Osteocyte (in vitro differentiated cells): Measurements from ENCODE around the gene HDAC3. TPM values are rescaled to one million over a fixed set of nuclear protein-coding genes. Genes with fewer than 3 reads are reported as not detected.
A peak's percentile ranks its signal among the peaks of the same experiment; 100 is the strongest.

Experiments
- DNase-seq: peaks from one replicate; pipeline ENCODE4 v3.0.0; 2021; ENCODE audit warnings: mixed read lengths; ENCODE audit not compliant: unreplicated experiment; ENCODE audit errors: extremely low spot score
- H3K27ac Mint-ChIP-seq: one replicate; pipeline ENCODE4 v1.8.0; 2021; ENCODE audit warnings: mild to moderate bottlenecking, mixed read lengths; ENCODE audit not compliant: unreplicated experiment
- H3K27me3 Mint-ChIP-seq: one replicate; pipeline ENCODE4 v1.8.0; 2021; ENCODE audit warnings: mixed read lengths; ENCODE audit not compliant: unreplicated experiment
- H3K36me3 Mint-ChIP-seq: one replicate; pipeline ENCODE4 v1.8.0; 2021; ENCODE audit warnings: mixed read lengths; ENCODE audit not compliant: unreplicated experiment
- H3K4me1 Mint-ChIP-seq: one replicate; pipeline ENCODE4 v1.8.0; 2021; ENCODE audit warnings: mixed read lengths; ENCODE audit not compliant: unreplicated experiment
- H3K4me3 Mint-ChIP-seq: one replicate; pipeline ENCODE4 v1.8.0; 2021; ENCODE audit warnings: mild to moderate bottlenecking, moderate library complexity, mixed read lengths; ENCODE audit not compliant: unreplicated experiment
- H3K9me3 Mint-ChIP-seq: one replicate; pipeline ENCODE4 v1.8.0; 2021; ENCODE audit warnings: mixed read lengths; ENCODE audit not compliant: unreplicated experiment
- total RNA-seq: library from RNA; stranded (reverse); gene quantifications from 2 replicates; pipeline ENCODE4 v1.2.1, GENCODE V29; 2021
- TF ChIP-seq, protein P1 (sequence below): fragments of 200-600 bp; sonication (generic); IDR thresholded peaks from 2 replicates; pipeline ENCODE4 v1.5.0; 2021; ENCODE audit warnings: antibody characterized with exemption, mild to moderate bottlenecking, moderate library complexity

Gene HDAC3
- total RNA-seq, 1 donor from 2014 or later, result 67.9 TPM

DNA sequence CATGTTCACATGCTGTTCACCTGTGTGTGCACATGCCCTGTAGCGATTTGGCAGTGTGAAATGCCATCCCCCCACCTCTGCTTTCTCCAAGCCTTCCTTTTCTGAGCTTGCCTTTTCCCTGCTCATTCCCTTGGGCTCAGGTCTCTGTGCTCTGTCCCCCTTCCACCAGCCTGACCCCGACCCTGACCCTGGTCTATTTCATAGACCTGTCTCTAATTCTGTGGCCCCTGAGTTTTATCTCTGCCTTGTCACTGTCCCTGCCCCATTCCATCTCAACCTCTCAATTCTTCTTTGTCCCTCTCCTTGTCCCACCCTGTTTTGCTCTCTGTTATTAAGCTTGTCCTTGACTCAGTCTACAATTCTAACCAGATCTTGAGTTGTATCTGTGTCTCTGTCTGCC lies 44.6 kb upstream of the HDAC3 start:
- H3K27me3 Mint-ChIP-seq, result no peaks in the 10 kb centered on the region
- DNase-seq, result no peak

GRCh38 chr5:141680751-141681201 lies 44.1 kb upstream of the HDAC3 start:
- Mint-ChIP-seq H3K27ac (no peak overlapping the region), H3K4me3 (no peak overlapping the region), H3K4me1 (peaks cover 7% of the 10 kb centered on the region), H3K27me3 (no peaks in the 10 kb centered on the region), H3K36me3 (no peaks in the 10 kb centered on the region), H3K9me3 (no peaks in the 10 kb centered on the region)
- TF ChIP-seq, protein P1, sequence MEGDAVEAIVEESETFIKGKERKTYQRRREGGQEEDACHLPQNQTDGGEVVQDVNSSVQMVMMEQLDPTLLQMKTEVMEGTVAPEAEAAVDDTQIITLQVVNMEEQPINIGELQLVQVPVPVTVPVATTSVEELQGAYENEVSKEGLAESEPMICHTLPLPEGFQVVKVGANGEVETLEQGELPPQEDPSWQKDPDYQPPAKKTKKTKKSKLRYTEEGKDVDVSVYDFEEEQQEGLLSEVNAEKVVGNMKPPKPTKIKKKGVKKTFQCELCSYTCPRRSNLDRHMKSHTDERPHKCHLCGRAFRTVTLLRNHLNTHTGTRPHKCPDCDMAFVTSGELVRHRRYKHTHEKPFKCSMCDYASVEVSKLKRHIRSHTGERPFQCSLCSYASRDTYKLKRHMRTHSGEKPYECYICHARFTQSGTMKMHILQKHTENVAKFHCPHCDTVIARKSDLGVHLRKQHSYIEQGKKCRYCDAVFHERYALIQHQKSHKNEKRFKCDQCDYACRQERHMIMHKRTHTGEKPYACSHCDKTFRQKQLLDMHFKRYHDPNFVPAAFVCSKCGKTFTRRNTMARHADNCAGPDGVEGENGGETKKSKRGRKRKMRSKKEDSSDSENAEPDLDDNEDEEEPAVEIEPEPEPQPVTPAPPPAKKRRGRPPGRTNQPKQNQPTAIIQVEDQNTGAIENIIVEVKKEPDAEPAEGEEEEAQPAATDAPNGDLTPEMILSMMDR, result no peak
- no peak for DNase-seq

More for the DNA sequence above, 44.6 kb upstream of the HDAC3 start:
- H3K36me3 Mint-ChIP-seq, result no peaks in the 10 kb centered on the region
- H3K27ac Mint-ChIP-seq, result no peak overlapping the region
- H3K9me3 Mint-ChIP-seq, result no peaks in the 10 kb centered on the region
- H3K4me3 Mint-ChIP-seq, result peak overlapping the region; percentile 56
- TF ChIP-seq, protein P1, result no peak
- peaks cover 7% of the 10 kb centered on the region for H3K4me1 Mint-ChIP-seq

DNA sequence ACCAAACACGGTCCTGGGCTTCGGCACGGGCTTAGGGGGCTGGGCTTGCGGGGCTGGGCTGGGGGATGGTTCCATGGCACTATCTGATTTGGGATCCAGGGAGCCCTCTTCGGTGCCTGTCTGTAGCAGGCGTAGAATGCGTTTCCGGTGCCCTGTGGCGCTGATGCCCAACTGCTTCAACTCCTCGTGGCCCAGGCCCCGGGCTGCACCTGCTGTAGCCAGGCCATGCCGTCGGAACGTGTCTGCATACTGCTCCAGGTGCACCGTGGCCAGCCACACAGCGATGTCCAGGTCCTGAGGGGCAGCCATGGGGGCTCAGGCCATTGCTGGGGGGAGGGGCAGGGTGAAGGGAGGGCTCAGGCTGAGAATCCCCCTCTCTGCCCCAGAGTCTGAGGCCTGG lies 43.5 kb upstream of the HDAC3 start:
- no peak overlapping the region for H3K27ac Mint-ChIP-seq
- H3K4me3 Mint-ChIP-seq, result no peak overlapping the region
- no peaks in the 10 kb centered on the region for H3K9me3 Mint-ChIP-seq
- no peaks in the 10 kb centered on the region for H3K36me3 Mint-ChIP-seq
- H3K27me3 Mint-ChIP-seq, result no peaks in the 10 kb centered on the region
- H3K4me1 Mint-ChIP-seq, result peaks cover 7% of the 10 kb centered on the region
- DNase-seq, result no peak
- TF ChIP-seq, protein P1, result no peak

DNA sequence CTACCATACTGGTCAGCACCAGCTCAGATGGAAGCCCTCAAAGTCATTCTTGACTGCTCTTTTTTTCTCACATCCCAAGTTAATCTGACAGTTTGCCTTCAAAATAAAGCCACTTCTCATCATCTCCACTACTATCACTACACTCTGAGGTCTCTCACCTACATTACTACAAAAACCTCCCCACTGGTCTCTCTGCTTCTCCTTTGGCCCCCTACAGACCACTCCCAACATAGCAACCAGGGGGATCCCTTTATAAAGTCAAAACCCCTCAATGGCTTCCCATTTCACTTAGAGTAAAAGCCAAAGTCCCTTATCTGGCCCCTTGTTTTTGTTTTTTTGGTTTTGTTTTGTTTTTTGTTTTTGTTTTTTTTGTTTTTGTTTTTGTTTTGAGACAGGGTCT lies 40.8 kb upstream of the HDAC3 start:
- no peaks in the 10 kb centered on the region for H3K9me3 Mint-ChIP-seq
- H3K27ac Mint-ChIP-seq, result no peak overlapping the region
- no peaks in the 10 kb centered on the region for H3K36me3 Mint-ChIP-seq
- no peak for DNase-seq
- TF ChIP-seq, protein P1, result no peak
- no peaks in the 10 kb centered on the region for H3K27me3 Mint-ChIP-seq
- no peak overlapping the region for H3K4me3 Mint-ChIP-seq
- H3K4me1 Mint-ChIP-seq, result peaks cover 7% of the 10 kb centered on the region

GRCh38 chr5:141675672-141676071 lies 39.0 kb upstream of the HDAC3 start:
- Mint-ChIP-seq H3K4me1 (no peaks in the 10 kb centered on the region), H3K27ac (no peak overlapping the region), H3K4me3 (no peak overlapping the region), H3K36me3 (no peaks in the 10 kb centered on the region), H3K27me3 (no peaks in the 10 kb centered on the region), H3K9me3 (no peaks in the 10 kb centered on the region)
- TF ChIP-seq, protein P1, result no peak
- DNase-seq, result no peak
